Suprapubic skin (tissue), 4 donors: ENCODE results near the gene TRIM56.

Source experiments
- CTCF ChIP-seq, 2 donors: fragments of 200-600 bp in 1 of 2; fragments of 450-650 bp in 1 of 2; sonication (generic) in 1 of 2; IDR thresholded peaks; one replicate each; pipeline ENCODE4 v1.5.1; 2016 to 2019; ENCODE audit warnings: antibody characterized with exemption in 2 of 2, mild to moderate bottlenecking in 1 of 2, moderate library complexity in 1 of 2
- POLR2A ChIP-seq, 2 donors: fragments of 450-650 bp; IDR thresholded peaks; one replicate each; pipeline ENCODE4 v1.6.1; 2017; ENCODE audit warnings: antibody characterized with exemption in 2 of 2, mild to moderate bottlenecking in 2 of 2, moderate library complexity in 2 of 2
- POLR2AphosphoS5 ChIP-seq, 3 donors: sonication (generic); formaldehyde crosslinking; IDR thresholded peaks; one replicate each; pipeline ENCODE4 v1.6.1; 2017; ENCODE audit warnings: antibody characterized with exemption in 3 of 3

- TF ChIP-seq POLR2A (IDR thresholded peaks at IDR 0.05) (no peak), CTCF (IDR thresholded peaks at IDR 0.05) (no peak), POLR2AphosphoS5 (IDR thresholded peaks at IDR 0.05) (no peak)
These were observed 49.2 kb downstream of the TRIM56 start for GRCh38 chr7:101134399-101134980.
